HL-60/S4 (cell line): ENCODE data around the gene MARCHF9.

Source experiments
- in situ Hi-C: fragments of 300-500 bp; cut with MboI; formaldehyde crosslinking; loops from 2 replicates; pipeline ENCODE4 v1.14.3; 2022; ENCODE audit warnings: low sequenced_read_pairs

Gene MARCHF9

DNA sequence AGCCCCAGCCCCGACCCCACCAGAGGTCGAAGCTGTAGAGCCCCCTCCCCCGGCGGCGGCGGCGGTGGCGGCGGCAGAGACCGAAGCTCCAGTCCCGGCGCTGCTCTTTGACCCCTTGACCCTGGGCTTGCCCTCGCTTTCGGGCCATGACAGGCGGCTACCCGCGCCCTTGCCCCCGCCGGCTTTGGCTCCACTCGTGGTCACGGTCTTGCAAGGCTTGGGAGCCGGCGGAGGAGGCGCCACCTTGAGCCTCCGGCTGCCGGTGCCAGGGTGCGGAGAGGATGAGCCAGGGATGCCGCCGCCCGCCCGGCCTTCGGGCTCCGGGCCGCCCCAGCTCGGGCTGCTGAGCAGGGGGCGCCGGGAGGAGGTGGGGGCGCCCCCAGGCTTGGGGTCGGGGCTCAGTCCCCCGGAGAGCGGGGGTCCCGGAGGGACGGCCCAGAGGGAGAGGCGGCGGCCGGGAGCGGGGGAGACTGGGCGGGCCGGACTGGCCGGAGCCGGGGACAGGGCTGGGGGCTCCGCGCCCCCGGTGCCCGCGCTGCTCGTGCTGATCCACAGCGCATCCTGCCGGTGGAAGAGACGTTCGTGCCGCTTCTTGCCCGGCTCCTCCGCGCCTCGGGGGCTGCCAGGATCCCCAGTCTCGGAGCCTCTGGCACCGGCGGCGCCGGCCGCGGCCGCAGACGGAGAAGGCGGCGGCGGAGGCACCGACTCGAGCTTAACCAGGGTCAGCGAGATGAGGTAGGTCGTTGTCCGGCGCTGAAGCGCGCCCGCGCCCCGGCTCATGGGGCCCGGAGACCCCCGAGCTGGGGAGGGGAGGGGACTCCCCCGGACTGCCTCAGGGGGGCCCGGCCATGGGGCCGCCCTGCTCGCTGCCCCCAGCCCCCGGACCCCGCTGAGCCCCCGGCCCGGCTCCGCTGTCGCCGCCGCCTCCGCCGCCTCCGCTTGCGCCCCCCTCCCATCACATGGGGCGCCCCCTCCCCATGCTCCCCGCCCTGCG lies 17.1 kb upstream of the MARCHF9 start:
- in situ Hi-C loops: no loop called here

DNA sequence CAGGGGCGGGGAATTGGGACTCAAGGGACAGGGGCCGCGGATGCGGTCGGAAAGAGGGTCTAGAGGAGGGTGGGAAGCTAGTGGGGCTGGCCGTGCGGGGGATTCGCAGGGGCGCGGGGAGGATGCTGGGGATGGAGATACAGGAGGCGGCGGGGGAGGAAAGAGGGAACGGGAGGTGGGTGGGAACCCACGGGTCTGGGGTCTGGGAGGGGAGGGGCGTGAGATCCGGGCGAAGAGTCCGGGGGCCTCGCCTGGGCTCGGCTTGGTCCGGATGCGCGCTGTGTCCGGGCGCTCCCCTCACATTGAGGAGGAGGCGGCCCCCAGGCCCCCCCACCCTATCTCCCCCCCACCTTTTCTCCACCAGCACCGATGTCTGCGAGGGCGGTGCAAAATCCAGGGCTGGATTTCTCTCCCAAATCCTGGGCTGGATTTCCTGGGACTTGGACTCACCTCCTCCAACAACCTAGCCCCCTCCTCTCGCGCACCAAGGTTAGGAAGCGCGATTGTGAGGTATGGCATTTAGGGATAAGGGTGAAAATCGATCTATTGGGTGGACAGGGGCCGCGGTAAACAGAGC lies 16.2 kb upstream of the MARCHF9 start, which contains the start of gene AGAP2:
TSS of gene AGAP2 (minus strand) at position 82 of the 577 bp plus-strand sequence. CDS start 496 bp downstream, outside the sequence.
- in situ Hi-C loops: no loop called here

DNA sequence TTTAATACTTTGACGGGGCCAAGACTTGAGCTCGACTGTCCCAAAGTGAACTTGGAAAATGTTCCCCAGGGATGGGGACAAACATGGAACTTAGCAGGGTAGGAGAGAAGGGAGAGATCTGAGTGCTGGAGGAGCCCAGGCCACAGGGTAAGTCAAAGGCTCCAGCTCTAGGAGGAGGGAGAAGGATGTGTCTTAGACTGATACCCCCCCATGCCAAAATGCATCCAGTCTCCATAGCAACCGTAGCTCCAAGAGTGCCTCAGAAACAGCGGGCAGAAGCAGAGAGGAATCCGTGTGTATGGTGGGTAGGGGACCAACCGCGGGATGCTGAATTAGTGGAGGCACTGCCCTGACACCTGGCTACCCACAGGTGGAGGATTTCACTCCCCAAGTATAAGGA lies 15.5 kb upstream of the MARCHF9 start:
- in situ Hi-C loops: no loop called here

DNA sequence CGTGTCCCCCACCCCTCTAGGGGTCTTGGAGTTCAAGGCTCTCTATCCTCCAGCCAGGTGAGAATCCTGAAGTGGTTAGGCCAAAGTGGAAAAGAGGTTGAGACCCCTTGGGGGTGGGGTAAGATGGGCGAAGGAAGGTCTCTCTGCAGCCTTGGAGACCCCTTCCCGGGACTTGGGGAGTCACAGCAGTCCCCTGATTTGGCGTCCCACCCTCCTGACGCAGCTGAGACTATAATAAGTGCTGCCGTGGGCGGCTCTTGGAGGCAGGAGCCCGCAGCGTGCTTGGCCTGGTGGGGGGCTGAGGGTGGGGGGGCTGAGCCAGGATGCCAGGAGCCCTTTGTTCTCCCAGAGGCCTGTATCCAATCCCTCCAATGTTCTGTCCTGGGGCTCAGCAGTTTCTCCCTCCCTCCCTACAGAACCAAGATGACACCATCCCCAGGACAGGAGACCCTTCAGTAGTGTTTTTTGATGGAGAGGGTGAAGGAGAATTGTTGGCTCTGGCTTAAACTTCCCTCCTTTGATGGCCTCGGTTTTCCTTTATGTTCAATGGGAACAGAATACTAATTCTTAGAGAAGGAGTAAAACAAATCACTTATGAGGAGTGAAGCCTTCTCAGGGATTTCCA lies 14.9 kb upstream of the MARCHF9 start:
- in situ Hi-C loops: no loop called here

DNA sequence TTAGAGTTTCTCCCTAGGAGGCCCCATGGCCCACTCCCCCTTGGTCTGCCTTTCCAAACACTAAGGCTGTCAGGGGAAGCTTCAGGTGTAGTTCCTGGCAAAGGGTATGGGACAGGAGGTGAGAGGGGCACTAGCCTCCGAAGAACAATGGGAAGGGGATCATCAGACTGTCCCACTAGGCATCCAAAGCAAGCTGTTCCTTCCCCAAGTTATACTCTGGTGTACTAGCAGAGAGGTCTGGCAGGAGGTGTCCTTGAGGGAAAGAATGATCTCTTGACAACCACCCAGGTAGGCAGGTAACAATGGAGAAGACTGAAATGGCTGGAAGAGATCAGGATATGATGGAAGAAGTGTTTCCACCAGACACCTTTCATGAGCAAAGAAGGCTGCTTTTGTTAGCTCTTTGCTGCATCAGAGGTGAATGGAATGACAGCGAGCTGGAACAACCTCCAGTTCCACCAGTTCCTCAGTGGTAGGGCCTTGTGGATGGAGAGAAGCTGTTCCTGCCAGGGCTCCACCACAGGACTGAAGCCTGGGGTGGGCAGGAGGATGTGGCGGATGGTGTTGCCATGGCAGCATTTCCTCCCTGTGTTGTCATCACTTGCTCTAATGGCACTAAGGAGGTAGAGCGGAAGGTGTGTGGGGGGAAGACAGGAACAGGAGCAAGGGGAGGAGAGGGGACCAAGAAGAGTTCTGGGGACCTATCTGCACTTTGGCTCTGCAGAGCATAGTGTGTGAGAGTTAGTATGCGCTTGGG lies 14.1 kb upstream of the MARCHF9 start:
- in situ Hi-C loops: no loop called here

DNA sequence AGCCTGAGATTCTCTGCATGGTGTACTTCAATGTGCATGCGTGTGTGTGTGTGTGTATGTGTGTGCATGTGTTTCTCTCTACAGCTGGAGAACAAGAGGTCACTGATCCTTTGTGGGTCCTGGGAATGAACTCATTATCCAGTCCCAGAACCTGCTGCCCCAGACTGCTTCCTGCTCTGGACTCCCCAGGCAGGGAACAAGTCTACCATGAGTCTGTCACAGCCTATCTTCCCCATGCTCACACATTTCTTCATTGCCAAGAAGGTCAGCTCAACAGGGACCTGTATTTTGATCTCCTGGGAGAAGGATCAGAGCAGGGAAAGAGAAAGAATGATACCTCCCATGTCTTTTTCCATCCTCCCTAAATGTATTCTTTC lies 13.5 kb upstream of the MARCHF9 start:
- in situ Hi-C loops: no loop called here

DNA sequence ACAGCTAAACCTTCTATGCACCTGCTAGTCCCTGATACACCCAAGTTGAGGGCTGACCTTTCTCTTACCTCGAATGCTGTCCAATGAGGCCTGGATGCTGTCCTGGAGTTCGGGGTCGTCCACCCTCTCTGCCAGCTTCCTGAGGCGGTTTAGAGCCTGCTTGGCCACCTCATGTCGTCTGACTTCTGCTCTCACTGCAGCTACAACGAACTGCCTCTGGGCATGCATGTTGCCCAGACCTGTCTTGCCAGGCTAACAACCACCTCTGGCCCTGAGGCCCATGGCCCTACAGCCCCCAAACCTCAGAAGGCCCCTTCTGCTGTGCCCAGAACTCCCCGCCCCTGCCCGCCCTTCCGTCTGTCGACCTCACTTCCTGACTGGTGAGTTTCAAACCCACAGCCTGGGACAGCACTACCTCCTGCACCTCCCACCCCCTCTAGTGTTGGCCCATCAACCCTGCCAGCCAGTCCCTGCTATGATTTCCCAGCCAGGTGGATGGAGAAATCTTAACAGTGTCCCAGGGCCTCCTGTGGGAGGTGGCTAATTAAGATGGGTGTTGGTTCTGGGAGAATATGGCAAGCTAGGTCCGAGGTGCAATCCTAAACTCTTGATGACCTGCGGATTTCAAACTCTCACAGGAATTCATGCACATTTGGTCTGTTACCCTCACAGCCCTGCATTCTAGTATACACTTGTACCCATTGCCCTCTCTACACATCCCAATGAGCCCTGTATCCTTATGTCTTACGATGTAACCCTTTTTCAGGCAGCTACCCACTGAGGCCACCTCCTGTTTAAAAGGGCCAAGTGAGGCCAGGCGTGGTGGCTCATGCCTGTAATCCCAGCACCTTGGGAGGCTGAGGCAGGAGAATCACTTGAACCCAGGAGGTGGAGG lies 12.8 kb upstream of the MARCHF9 start:
- in situ Hi-C loops: no loop called here

DNA sequence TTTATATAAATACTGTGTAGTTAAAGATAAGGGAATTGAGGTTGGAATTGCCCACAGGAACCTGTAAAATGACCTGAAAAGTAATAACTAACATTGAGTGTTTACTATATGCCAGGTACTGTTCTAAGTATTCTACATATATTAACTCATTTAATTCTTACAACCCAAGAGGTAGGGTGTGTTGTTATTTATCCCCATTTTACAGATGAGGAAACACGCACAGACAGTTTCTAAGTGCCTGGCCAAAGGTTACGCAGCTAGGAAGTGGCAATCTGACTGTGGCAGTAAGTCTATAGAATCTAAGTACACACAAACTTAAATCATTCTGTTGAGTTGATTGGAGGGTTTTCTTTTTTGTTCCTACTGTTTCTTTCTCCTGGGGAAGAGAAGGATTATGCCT lies 11.1 kb upstream of the MARCHF9 start:
- in situ Hi-C loops: no loop called here

DNA sequence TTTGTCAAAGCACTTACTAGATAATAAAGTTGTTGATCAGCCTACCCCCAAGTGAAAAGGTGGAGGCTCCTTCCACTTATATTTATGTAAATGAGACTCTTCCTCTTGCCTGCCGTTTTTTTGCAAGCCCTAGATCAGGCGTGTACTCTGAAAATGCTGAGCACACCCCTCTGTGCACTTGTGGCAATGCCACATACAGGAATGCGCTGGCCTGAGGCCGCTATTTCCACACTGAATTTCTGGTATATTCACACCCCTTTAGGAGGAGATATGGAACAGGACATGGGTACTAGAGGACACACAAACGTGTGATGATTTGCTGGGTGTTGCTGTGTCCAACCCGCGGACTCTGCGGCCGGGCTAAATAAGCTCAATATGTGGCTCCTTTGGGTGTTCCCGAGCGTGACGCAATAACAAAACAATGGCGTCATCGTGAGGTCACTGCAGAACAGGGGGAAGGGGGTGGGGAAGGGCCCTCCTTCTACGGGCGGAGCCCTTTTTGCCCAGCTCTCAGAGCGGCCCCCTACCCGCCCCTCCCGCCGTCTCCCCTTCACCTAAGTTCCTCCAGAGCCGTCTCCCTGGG lies 10.6 kb upstream of the MARCHF9 start:
- in situ Hi-C loops: no loop called here

DNA sequence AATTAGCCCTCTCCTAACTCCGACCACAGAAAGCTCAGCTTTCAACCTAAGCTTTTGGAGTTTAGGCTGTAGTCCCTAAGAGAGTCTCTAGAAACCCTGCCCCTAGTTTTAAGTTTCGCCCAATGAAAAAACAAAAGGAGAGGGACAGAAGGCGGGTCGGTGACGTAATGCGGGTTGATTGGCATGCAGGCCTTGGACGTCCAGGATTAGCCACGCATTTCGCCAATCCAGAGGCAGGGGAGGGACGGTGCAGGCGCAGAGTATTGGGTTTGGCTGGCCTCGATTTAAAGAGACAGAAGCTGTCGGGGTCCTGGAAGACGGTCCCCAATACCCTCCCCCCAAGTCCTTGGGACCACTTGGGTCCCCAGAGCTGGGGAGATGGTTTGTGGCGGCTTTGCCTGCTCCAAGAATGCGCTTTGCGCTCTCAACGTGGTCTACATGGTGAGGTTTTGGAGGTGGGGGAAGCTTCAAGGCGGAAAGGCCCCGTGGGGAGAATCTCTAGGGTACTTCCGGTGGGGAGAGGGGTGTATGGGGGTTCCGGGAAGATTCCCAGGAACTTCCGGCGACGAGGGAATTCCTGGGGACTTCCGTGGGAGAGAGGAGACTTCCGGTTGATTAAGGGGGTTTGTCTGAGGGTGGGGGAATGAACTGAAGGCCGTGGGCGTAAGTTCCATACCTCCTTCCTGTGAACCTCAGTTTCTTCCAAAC lies 10.0 kb upstream of the MARCHF9 start, which contains the start of gene TSPAN31:
TSS of gene TSPAN31 (plus strand) at position 263 of the 708 bp plus-strand sequence. CDS start at position 379, 116 bp downstream.
- in situ Hi-C loops: no loop called here

DNA sequence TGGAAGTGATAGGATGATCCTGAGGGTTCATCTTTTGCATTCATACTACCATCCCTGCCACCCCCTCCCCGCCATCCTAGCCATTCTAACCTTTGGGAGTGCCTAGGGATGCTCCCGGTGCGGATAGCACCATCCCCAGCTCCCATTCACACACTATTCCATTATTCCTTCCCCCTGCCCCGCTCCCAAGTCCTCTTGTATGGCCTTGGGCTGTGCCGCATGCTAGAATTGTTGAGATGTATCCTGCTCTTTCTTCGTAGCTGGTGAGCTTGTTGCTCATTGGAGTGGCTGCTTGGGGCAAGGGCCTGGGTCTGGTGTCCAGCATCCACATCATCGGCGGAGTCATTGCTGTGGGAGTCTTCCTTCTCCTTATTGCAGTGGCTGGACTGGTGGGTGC lies 9.4 kb upstream of the MARCHF9 start:
- in situ Hi-C loops: no loop called here

DNA sequence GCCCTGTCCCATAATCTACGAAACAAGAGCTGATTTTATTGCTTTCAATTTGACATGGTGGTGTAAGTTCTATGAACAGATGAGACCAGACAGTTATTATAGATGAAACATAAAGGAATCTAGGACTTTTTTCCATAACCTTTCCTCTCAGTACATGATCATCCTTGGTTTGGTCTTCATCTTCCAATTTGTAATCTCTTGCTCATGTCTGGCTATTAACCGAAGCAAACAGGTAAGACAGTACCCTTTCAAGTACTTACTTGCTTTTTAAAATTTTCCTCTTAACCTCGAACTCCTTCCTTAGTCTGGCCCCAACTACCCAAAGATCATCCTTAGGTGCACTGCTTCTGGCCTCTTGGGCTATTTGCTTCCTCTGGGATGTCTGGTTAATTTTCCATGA lies 8.9 kb upstream of the MARCHF9 start:
- in situ Hi-C loops: no loop called here

DNA sequence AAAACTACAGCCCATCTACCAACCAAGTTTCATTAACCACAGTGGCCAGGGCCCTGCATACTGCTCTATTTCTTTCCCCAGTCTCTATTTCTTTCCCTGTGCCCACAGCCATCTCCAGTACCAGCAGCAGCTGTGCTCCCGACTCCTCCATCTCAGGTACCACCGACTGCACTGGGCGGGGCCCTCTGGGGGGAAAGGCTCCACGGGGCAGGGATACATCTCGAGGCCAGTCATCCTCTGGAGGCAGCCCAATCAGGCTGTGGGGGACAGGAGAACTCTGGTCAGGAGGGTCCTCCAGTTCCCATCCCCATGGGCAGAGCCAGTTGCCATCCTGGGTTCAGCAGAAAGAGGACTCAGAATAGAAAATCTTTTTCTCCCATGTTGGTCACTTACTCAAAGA lies 5.8 kb upstream of the MARCHF9 start:
- in situ Hi-C loops: no loop called here

DNA sequence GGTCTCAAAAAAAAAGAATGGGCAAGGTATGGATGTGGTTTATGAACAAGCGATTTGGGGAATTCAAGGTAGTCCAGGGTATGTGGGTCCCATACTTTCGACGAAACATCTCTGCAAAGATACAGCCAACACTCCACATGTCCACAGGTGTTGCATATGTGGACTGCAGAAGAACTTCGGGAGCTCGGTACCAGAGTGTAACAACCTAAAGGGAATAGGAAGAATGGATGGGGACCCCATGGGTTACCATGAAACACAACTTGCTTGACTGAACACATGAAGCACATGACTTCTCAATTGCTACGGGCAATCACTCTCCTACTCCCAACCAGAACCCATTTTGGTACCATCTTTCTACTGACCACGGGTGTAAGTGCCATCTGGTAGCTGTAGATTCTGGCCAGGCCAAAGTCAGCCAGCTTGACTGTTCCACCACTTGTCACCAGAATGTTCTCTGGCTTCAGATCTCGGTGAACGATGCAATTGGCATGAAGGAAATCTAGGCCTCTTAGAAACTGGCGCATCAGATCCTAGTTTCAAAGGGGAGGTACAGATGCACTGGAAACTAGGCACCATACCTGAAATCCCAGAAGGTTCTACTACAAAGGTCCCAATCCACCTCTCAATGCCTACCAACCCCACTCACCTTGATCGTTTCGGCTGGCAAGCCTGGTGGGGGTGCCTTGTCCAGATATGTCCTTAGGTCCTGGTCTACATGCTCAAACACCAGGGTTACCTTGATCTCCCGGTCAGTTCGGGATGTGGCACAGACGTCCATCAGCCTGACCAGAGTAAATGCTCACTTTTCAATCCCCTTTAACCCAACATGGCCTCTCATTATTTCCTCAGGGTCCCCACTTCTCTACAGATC lies 4.1 kb upstream of the MARCHF9 start:
- in situ Hi-C loops: no loop called here

DNA sequence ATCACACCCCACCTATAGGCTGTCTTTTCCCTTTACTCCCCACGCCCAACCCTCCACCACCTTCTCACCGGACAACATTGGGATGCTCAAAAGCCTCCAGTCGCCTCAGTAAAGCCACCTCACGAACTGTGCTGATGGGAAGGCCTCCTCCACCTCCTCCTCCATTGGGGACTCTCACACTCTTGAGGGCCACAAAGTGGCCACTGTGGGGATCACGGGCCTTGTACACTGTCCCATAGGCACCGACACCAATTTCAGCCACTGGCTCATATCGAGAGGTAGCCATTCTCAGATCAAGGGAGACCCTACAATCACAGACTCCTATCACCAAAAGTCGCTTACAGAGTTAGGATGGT lies 3.5 kb upstream of the MARCHF9 start:
- in situ Hi-C loops: no loop called here

DNA sequence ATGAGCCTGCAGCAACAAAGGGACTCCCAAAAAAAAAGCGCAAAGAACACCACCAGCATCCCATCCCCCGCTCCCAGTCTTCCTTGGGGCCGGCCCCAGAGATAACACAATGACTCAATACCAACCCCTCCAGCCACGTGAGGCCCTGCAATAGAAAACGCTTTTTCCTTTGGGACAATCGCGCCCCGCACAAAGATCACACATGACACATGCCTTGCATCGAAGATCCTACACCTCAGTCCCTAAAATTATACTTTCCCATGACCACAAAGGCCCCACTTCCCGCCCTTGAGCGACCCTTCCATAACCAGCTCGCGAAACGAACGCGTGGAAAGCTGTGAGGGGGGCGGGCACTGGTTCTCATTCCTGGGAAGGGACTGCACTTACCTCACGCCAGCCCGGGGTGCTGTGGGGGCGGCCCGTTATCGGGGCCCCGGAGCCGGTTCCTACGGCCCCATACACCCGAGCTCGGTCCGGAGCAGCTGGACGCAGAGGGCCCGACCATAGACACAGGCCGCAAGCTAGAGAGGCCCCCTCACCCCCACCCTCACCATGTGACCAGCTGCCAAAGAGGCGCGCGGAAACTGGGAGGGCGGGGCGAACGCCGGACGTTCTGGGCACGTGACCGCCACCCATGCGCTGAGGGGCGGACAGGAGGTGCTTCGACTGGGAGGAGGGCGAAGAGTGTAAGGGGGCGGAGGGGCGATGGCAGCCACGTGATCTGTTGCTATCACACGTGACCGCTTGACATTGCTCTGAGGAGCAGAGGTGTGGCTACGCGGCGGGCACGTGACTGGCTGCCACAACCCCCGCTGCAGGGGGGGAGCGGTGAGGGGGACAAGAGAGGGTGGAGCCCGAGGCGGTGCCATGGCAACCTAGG lies 2.9 kb upstream of the MARCHF9 start, which contains the start of gene CDK4:
TSS of gene CDK4 (minus strand) at position 523 of the 880 bp plus-strand sequence. CDS start 593 bp downstream, outside the sequence.
- in situ Hi-C loops: no loop called here

DNA sequence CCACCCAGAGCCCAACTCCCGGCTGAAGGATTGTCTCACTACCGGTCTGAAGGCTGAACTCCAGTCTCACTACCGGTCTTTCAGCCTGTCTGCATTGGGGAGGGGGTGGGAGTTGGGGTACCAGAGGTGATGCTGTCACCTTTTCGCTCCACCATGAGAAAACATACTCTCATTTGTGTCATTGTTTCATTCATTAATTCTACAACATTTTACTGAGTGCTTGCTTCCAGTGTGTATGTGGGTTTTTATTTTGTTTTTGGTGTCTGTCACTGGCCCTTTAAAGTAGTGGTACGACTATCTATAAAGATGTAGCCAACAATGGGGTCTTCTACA lies 2.3 kb upstream of the MARCHF9 start:
- in situ Hi-C loops: no loop called here
